ENCODE results near the gene ATP6V0D1. TPM values are rescaled to one million over a fixed set of nuclear protein-coding genes. Genes with fewer than 3 reads are reported as not detected.
"Not testable (repeated sequence)": the region's sequence is repeated elsewhere in the genome, so short reads cannot be mapped to it uniquely, and the experiment has no call there.

The ATP6V0D1 gene
- total RNA-seq, 1 donor from 2014 or later = 31.8 TPM

- peaks cover 29% of the 10 kb centered on the region for H3K4me1 Mint-ChIP-seq
- H3K36me3 Mint-ChIP-seq (ENCODE audit: low read depth) = no peaks in the 10 kb centered on the region
- H3K27me3 Mint-ChIP-seq = peaks cover 2% of the 10 kb centered on the region
- no peak overlapping the region for H3K4me3 Mint-ChIP-seq
- no peak for DNase-seq
- no peak overlapping the region for H3K27ac Mint-ChIP-seq
- no peaks in the 10 kb centered on the region for H3K9me3 Mint-ChIP-seq
- intact Hi-C loops (cut with micrococcal nuclease) = no loop called here
Measured at GRCh38 chr16:67517155-67517445, 36.1 kb upstream of the ATP6V0D1 start.

- Mint-ChIP-seq H3K4me1 (peaks cover 28% of the 10 kb centered on the region), H3K9me3 (no peaks in the 10 kb centered on the region), H3K27ac (no peak overlapping the region), H3K27me3 (peaks cover 2% of the 10 kb centered on the region), H3K4me3 (no peak overlapping the region), H3K36me3 (ENCODE audit: low read depth) (no peaks in the 10 kb centered on the region)
- intact Hi-C loops (cut with micrococcal nuclease) = no loop called here
- DNase-seq = no peak
Measured at GRCh38 chr16:67516296-67517154, 35.6 kb upstream of the ATP6V0D1 start.

DNA sequence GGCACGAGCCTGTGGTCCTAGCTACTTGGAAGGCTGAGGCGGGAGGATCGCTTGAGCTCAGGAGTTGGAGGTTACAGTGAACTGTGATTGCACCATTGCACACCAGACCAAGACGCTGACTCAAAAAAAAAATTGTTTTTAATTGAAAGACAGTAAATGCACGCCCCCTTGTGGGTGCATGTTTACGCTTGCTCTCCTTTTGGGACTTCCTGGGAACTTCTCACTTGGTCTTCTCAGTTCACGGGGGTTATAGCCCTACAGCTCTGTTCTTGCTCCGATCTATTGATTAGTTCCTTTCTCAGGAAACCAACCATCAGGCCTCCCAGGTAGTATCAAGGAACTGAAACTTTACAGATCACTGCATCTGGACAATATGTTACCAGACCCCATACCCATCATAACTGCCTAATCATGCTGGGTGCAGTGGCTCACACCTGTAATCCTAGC lies 33.4 kb upstream of the ATP6V0D1 start:
- DNase-seq = peak; percentile 94
- H3K36me3 Mint-ChIP-seq (ENCODE audit: low read depth) = no peaks in the 10 kb centered on the region
- intact Hi-C loops (cut with micrococcal nuclease) = loop anchor here (1.0 kb wide), 2 partner anchors 20 to 33 kb away; partner anchors contain the start of gene ATP6V0D1
- peaks cover 12% of the 10 kb centered on the region for H3K4me1 Mint-ChIP-seq
- no peaks in the 10 kb centered on the region for H3K27me3 Mint-ChIP-seq
- no peak overlapping the region for H3K4me3 Mint-ChIP-seq
- peak overlapping the region; percentile 84 for H3K27ac Mint-ChIP-seq
- no peaks in the 10 kb centered on the region for H3K9me3 Mint-ChIP-seq

DNA sequence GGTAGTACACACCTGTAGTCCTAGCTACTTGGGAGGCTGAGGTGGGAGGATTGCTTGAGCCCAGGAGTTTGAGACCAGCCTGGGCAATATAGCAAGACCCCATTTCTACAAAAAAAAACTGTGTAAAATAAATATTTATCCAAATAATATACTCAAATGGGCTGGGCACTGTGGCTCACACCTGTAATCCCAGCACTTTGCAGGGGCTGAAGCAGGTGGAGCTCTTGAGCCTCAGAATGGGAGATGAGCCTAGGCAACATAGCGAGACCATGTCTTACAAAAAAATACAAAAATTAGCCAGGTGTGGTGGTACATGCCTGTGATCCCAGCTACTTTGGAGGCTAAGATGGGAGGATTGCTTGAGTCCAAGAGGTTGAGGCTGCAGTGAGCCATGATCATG lies 32.9 kb upstream of the ATP6V0D1 start:
- not testable (repeated sequence) for H3K27me3 Mint-ChIP-seq; H3K4me1 Mint-ChIP-seq; H3K36me3 Mint-ChIP-seq (ENCODE audit: low read depth); H3K9me3 Mint-ChIP-seq; H3K27ac Mint-ChIP-seq; H3K4me3 Mint-ChIP-seq; DNase-seq
- intact Hi-C loops (cut with micrococcal nuclease) = loop anchor here (1.0 kb wide), 2 partner anchors 20 to 33 kb away; partner anchors contain the start of gene ATP6V0D1

DNA sequence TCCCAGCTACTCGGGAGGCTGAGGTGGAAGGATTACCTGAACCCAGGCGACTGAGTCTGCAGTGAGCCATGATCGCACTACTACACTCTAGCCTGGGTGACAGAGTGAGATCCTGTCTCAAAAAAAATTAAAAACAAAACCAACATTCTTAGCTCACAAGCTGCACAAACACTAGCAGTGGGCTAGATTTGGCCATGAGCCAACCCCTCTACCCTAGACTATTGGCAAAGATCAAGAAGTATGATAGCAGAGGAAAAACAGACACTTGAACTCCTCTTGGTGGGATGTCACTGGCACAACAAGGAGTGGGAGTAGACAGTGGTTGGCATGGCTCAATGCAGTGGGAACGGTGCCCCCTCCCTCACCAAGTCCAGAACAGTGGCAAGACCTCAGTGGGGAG lies 28.1 kb upstream of the ATP6V0D1 start:
- H3K27me3 Mint-ChIP-seq = no peaks in the 10 kb centered on the region
- no peaks in the 10 kb centered on the region for H3K9me3 Mint-ChIP-seq
- intact Hi-C loops (cut with micrococcal nuclease) = no loop called here

DNA sequence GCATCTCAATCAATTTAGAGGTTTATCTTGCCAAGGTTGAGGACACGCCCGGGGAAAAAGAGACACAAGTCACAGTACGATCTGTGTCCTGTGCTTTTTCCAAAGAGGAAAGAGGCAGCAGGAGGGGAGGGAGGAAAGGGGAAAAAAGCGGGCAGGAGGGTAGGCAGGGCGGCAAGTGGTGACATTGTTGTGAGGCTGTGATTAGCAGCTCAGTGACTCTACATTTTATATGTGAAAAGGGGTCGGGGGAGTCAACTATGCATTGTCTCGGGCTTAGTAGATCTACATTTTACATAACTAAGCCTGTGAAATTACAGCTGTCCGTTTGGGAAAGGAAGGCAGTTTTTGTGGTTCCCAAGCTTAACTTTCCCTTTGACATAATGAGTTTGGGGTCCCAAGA lies 25.5 kb upstream of the ATP6V0D1 start:
- no peaks in the 10 kb centered on the region for H3K27me3 Mint-ChIP-seq
- peaks cover 32% of the 10 kb centered on the region for H3K4me1 Mint-ChIP-seq
- H3K27ac Mint-ChIP-seq = no peak overlapping the region
- H3K4me3 Mint-ChIP-seq = no peak overlapping the region
- H3K36me3 Mint-ChIP-seq (ENCODE audit: low read depth) = peaks cover 11% of the 10 kb centered on the region
- no peak for DNase-seq
- H3K9me3 Mint-ChIP-seq = no peaks in the 10 kb centered on the region
- intact Hi-C loops (cut with micrococcal nuclease) = no loop called here

More for the DNA sequence above, 28.1 kb upstream of the ATP6V0D1 start:
- peaks cover 5% of the 10 kb centered on the region for H3K36me3 Mint-ChIP-seq (ENCODE audit: low read depth)
- no peak for DNase-seq
- no peak overlapping the region for H3K27ac Mint-ChIP-seq
- peaks cover 22% of the 10 kb centered on the region for H3K4me1 Mint-ChIP-seq
- H3K4me3 Mint-ChIP-seq = no peak overlapping the region

DNA sequence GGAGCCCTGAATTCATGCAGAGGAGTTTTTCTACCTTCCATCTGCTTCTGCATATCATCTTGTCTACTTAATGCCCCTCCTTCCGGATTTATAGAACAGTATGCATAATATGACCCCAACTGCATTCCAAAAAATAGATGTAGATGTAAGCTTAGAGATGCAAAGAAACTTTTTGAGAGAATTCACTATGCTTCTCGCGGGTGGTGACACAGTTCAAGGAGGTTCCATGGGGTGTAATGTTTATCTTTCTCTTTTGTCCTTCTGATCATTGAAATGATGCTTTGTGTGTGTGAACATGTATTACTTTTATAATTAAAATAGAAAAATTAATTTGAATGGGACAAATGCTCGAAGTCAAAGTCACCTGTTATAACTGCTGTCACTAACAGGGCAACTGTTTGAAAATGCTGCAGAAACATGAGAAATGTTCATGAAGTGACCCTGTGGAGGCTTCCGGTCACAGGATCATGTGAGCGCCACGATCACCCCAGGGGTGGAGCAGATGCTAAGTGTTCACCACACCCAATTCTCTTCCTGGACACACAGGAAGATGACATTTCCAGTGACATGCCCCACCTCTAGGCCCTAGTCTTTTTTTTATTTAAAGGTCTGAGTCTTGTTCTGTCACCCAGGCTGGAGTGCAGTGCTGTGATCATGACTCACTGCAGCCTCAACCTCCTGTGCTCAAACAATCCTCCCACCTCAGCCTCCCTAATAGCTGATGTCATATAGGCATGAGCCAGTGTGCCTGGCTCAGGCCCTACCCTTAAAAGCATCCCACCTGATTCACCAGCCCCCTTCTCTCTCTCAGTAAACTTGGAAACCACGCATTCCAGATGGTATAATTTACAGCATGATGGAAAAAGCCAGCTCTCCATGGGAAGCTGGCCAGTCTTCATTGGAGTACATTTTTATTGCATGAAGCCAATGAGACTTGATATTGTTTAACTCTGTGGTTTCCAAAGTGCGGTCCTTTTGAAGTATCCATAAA lies 23.4 kb upstream of the ATP6V0D1 start:
- intact Hi-C loops (cut with micrococcal nuclease) = no loop called here

GRCh38 chr16:67499106-67499505 lies 18.1 kb upstream of the ATP6V0D1 start:
- Mint-ChIP-seq H3K36me3 (ENCODE audit: low read depth) (peaks cover 12% of the 10 kb centered on the region), H3K27me3 (no peaks in the 10 kb centered on the region), H3K9me3 (no peaks in the 10 kb centered on the region), H3K4me1 (peaks cover 16% of the 10 kb centered on the region), H3K4me3 (no peak overlapping the region), H3K27ac (no peak overlapping the region)
- intact Hi-C loops (cut with micrococcal nuclease) = no loop called here
- no peak for DNase-seq

More for the DNA sequence above, 23.4 kb upstream of the ATP6V0D1 start:
- peaks cover 32% of the 10 kb centered on the region for H3K4me1 Mint-ChIP-seq
- no peaks in the 10 kb centered on the region for H3K9me3 Mint-ChIP-seq
- peaks cover 15% of the 10 kb centered on the region for H3K36me3 Mint-ChIP-seq (ENCODE audit: low read depth)
- H3K27ac Mint-ChIP-seq = peak overlapping the region; percentile 83
- peak; percentile 90 for DNase-seq
- H3K27me3 Mint-ChIP-seq = no peaks in the 10 kb centered on the region
- peak overlapping the region; percentile 41 for H3K4me3 Mint-ChIP-seq

DNA sequence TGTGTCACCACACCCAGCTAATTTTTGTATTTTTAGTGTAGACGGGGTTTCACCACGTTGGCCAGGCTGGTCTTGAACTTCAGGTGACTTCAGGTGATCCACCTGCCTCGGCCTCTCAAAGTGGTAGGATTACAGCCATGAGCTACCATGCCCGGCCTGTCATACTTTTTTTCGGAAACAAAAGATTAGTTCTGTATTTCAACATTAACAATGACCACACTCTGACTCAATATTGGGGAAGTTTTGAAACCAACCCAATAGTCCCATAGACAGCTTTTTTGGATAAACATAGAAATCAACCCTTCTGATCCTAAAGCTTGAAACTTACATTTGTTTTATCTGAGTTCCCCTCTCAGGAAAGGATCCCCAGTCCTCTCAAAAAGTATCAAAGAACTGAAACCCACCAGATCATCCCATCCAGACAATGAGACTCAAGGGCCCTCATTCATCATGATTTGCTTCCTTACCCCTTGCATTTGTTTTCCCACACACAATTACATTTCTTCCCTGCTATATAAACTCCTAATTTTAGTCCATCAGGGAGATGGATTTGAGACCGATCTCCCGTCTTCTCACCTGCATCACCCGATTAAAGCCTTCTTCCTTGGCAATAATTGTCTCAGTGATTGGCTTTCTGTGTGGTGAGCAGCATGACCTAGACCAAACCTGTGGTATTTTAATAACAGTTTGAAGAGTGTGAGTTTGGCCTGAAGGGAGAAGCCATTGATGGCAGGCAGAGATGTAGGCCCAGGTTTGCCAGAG lies 9.6 kb upstream of the ATP6V0D1 start:
- Mint-ChIP-seq H3K27ac (no peak overlapping the region), H3K9me3 (no peaks in the 10 kb centered on the region), H3K36me3 (ENCODE audit: low read depth) (peaks cover 5% of the 10 kb centered on the region), H3K4me3 (no peak overlapping the region), H3K27me3 (no peaks in the 10 kb centered on the region), H3K4me1 (peaks cover 8% of the 10 kb centered on the region)
- intact Hi-C loops (cut with micrococcal nuclease) = no loop called here
- DNase-seq = no peak

- intact Hi-C loops (cut with micrococcal nuclease) = loop anchor here (10.0 kb wide), 1 partner anchor 315 kb away; the partner anchor contains the start of genes RANBP10 and TSNAXIP1
- Mint-ChIP-seq H3K27me3 (no peaks in the 10 kb centered on the region), H3K27ac (no peak overlapping the region), H3K4me1 (peaks cover 8% of the 10 kb centered on the region), H3K9me3 (no peaks in the 10 kb centered on the region), H3K36me3 (ENCODE audit: low read depth) (peaks cover 8% of the 10 kb centered on the region), H3K4me3 (no peak overlapping the region)
- no peak for DNase-seq
Measured at GRCh38 chr16:67489401-67490083, 8.6 kb upstream of the ATP6V0D1 start.

GRCh38 chr16:67487561-67487960 lies 6.6 kb upstream of the ATP6V0D1 start:
- H3K4me1 Mint-ChIP-seq = peaks cover 15% of the 10 kb centered on the region
- not testable (repeated sequence) for DNase-seq; H3K4me3 Mint-ChIP-seq; H3K27ac Mint-ChIP-seq; H3K36me3 Mint-ChIP-seq (ENCODE audit: low read depth); H3K9me3 Mint-ChIP-seq; H3K27me3 Mint-ChIP-seq
- intact Hi-C loops (cut with micrococcal nuclease) = loop anchor here (10.0 kb wide), 1 partner anchor 317 kb away; the partner anchor contains the start of genes RANBP10 and TSNAXIP1

DNA sequence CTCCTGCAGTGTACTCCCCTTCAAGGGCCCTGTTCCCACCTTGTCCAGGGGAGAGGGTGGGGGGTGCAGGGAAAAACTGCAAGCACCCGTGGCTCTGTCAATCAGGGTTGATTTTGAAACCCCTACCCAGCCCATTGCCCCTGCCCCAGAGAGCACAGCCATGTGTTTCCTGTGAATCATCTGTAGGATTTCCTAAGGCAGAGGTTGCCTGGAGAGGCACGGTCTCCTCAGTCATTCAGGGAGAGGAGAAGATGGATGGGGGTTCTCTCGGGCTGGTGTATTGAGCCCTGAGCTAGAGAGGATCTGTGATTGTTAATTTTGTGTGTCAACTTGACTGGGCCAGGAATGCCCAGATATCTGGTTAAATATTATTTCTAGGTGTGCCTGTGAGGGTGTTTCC lies 5.8 kb upstream of the ATP6V0D1 start:
- intact Hi-C loops (cut with micrococcal nuclease) = loop anchor here (10.0 kb wide), 1 partner anchor 318 kb away; the partner anchor contains the start of genes RANBP10 and TSNAXIP1
- H3K9me3 Mint-ChIP-seq = no peaks in the 10 kb centered on the region
- H3K36me3 Mint-ChIP-seq (ENCODE audit: low read depth) = peaks cover 8% of the 10 kb centered on the region
- H3K27ac Mint-ChIP-seq = no peak overlapping the region
- DNase-seq = no peak
- peaks cover 18% of the 10 kb centered on the region for H3K4me1 Mint-ChIP-seq
- H3K27me3 Mint-ChIP-seq = no peaks in the 10 kb centered on the region
- no peak overlapping the region for H3K4me3 Mint-ChIP-seq
